Neuron (in vitro differentiated cells): ENCODE results near the gene CLDN18.

Experiments
- H2AFZ ChIP-seq: one replicate; pipeline ENCODE4 v1.6.1; 2013; ENCODE audit warnings: low read depth, mild to moderate bottlenecking, inconsistent platforms, low read length, moderate library complexity
- H3K27me3 ChIP-seq: one replicate; pipeline ENCODE4 v1.6.1; 2013; ENCODE audit warnings: low read length; ENCODE audit not compliant: insufficient read depth
- H3K36me3 ChIP-seq: one replicate; pipeline ENCODE4 v1.6.1; 2013; ENCODE audit warnings: low read length; ENCODE audit not compliant: insufficient read depth
- H3K4me1 ChIP-seq: one replicate; pipeline ENCODE4 v1.6.1; 2013; ENCODE audit warnings: low read length; ENCODE audit not compliant: insufficient read depth
- H3K4me3 ChIP-seq: 2 replicates; pipeline ENCODE4 v1.5.1; 2013; ENCODE audit warnings: mild to moderate bottlenecking, low read length, moderate library complexity
- H3K9me3 ChIP-seq: one replicate; pipeline ENCODE4 v1.6.1; 2013; ENCODE audit warnings: low read length

CLDN18 gene

GRCh38 chr3:138057384-138057783 is 47.4 kb downstream of the CLDN18 start:
- Histone ChIP-seq H3K9me3 (no peaks in the 10 kb centered on the region), H3K36me3 (peaks cover 18% of the 10 kb centered on the region), H3K4me1 (peaks cover 4% of the 10 kb centered on the region), H2AFZ (no peak overlapping the region), H3K4me3 (no peak overlapping the region), H3K27me3 (no peaks in the 10 kb centered on the region)

- no peak overlapping the region for H3K4me3 ChIP-seq
- no peaks in the 10 kb centered on the region for H3K9me3 ChIP-seq
- peaks cover 2% of the 10 kb centered on the region for H3K4me1 ChIP-seq
- H3K36me3 ChIP-seq, result peaks cover 37% of the 10 kb centered on the region
- H2AFZ ChIP-seq, result no peak overlapping the region
- H3K27me3 ChIP-seq, result no peaks in the 10 kb centered on the region
Observed at GRCh38 chr3:138059261-138059660, 49.3 kb downstream of the CLDN18 start.

- no peak overlapping the region for H2AFZ ChIP-seq
- H3K27me3 ChIP-seq, result no peaks in the 10 kb centered on the region
- no peaks in the 10 kb centered on the region for H3K9me3 ChIP-seq
- no peaks in the 10 kb centered on the region for H3K4me1 ChIP-seq
- peaks cover 45% of the 10 kb centered on the region for H3K36me3 ChIP-seq
- no peak overlapping the region for H3K4me3 ChIP-seq
Observed at GRCh38 chr3:138060792-138061191, 50.8 kb downstream of the CLDN18 start.

- Histone ChIP-seq H3K27me3 (no peaks in the 10 kb centered on the region), H3K4me3 (no peak overlapping the region), H3K4me1 (no peaks in the 10 kb centered on the region), H3K9me3 (no peaks in the 10 kb centered on the region), H3K36me3 (peaks cover 56% of the 10 kb centered on the region), H2AFZ (no peak overlapping the region)
Observed at GRCh38 chr3:138062037-138062436, 52.1 kb downstream of the CLDN18 start.

GRCh38 chr3:138062626-138063025 is 52.7 kb downstream of the CLDN18 start:
- Histone ChIP-seq H3K27me3 (no peaks in the 10 kb centered on the region), H2AFZ (no peak overlapping the region), H3K9me3 (no peaks in the 10 kb centered on the region), H3K4me3 (no peak overlapping the region), H3K36me3 (peaks cover 60% of the 10 kb centered on the region), H3K4me1 (no peaks in the 10 kb centered on the region)

- Histone ChIP-seq H3K36me3 (peaks cover 64% of the 10 kb centered on the region), H2AFZ (no peak overlapping the region), H3K9me3 (no peaks in the 10 kb centered on the region)
Observed at GRCh38 chr3:138063416-138063815, 53.5 kb downstream of the CLDN18 start.

GRCh38 chr3:138065949-138066348 is 56.0 kb downstream of the CLDN18 start:
- H3K36me3 ChIP-seq, result peaks cover 62% of the 10 kb centered on the region

More at GRCh38 chr3:138063416-138063815, 53.5 kb downstream of the CLDN18 start:
- Histone ChIP-seq H3K27me3 (no peaks in the 10 kb centered on the region), H3K4me1 (no peaks in the 10 kb centered on the region), H3K4me3 (no peak overlapping the region)

GRCh38 chr3:138066383-138066782 is 56.4 kb downstream of the CLDN18 start:
- Histone ChIP-seq H3K4me1 (peaks cover 16% of the 10 kb centered on the region), H3K4me3 (no peak overlapping the region), H3K27me3 (no peaks in the 10 kb centered on the region), H3K36me3 (peaks cover 59% of the 10 kb centered on the region), H3K9me3 (no peaks in the 10 kb centered on the region), H2AFZ (no peak overlapping the region)

More at GRCh38 chr3:138065949-138066348, 56.0 kb downstream of the CLDN18 start:
- no peaks in the 10 kb centered on the region for H3K9me3 ChIP-seq
- no peak overlapping the region for H2AFZ ChIP-seq
- H3K4me3 ChIP-seq, result no peak overlapping the region
- peaks cover 16% of the 10 kb centered on the region for H3K4me1 ChIP-seq
- no peaks in the 10 kb centered on the region for H3K27me3 ChIP-seq

GRCh38 chr3:138066972-138067371 is 57.0 kb downstream of the CLDN18 start:
- H3K36me3 ChIP-seq, result peaks cover 58% of the 10 kb centered on the region
- no peak overlapping the region for H2AFZ ChIP-seq
- peaks cover 16% of the 10 kb centered on the region for H3K4me1 ChIP-seq
- H3K4me3 ChIP-seq, result no peak overlapping the region
- H3K27me3 ChIP-seq, result no peaks in the 10 kb centered on the region
- no peaks in the 10 kb centered on the region for H3K9me3 ChIP-seq

GRCh38 chr3:138068046-138068445 is 58.1 kb downstream of the CLDN18 start:
- no peaks in the 10 kb centered on the region for H3K9me3 ChIP-seq
- no peaks in the 10 kb centered on the region for H3K27me3 ChIP-seq
- H3K4me3 ChIP-seq, result no peak overlapping the region
- H3K36me3 ChIP-seq, result peaks cover 47% of the 10 kb centered on the region
- no peak overlapping the region for H2AFZ ChIP-seq
- H3K4me1 ChIP-seq, result peaks cover 16% of the 10 kb centered on the region

GRCh38 chr3:138068579-138069174 is 58.7 kb downstream of the CLDN18 start:
- Histone ChIP-seq H3K27me3 (no peaks in the 10 kb centered on the region), H3K36me3 (peaks cover 41% of the 10 kb centered on the region)

GRCh38 chr3:138070006-138070405 is 60.0 kb downstream of the CLDN18 start:
- H3K27me3 ChIP-seq, result no peaks in the 10 kb centered on the region
- H3K36me3 ChIP-seq, result peaks cover 32% of the 10 kb centered on the region
- H3K4me1 ChIP-seq, result peaks cover 16% of the 10 kb centered on the region
- H3K9me3 ChIP-seq, result no peaks in the 10 kb centered on the region
- no peak overlapping the region for H3K4me3 ChIP-seq
- no peak overlapping the region for H2AFZ ChIP-seq

More at GRCh38 chr3:138068579-138069174, 58.7 kb downstream of the CLDN18 start:
- H3K9me3 ChIP-seq, result no peaks in the 10 kb centered on the region
- H3K4me1 ChIP-seq, result peaks cover 16% of the 10 kb centered on the region
- H2AFZ ChIP-seq, result no peak overlapping the region
- no peak overlapping the region for H3K4me3 ChIP-seq

- H3K4me1 ChIP-seq, result peaks cover 16% of the 10 kb centered on the region
- no peak overlapping the region for H2AFZ ChIP-seq
- H3K4me3 ChIP-seq, result no peak overlapping the region
- H3K27me3 ChIP-seq, result no peaks in the 10 kb centered on the region
- peaks cover 21% of the 10 kb centered on the region for H3K36me3 ChIP-seq
- peaks cover 3% of the 10 kb centered on the region for H3K9me3 ChIP-seq
Observed at GRCh38 chr3:138072796-138073195, 62.8 kb downstream of the CLDN18 start.

GRCh38 chr3:138078096-138078495 is 68.1 kb downstream of the CLDN18 start:
- Histone ChIP-seq H3K36me3 (peaks cover 44% of the 10 kb centered on the region), H2AFZ (no peak overlapping the region), H3K9me3 (peaks cover 3% of the 10 kb centered on the region), H3K27me3 (no peaks in the 10 kb centered on the region), H3K4me3 (no peak overlapping the region), H3K4me1 (no peaks in the 10 kb centered on the region)
